ENCODE results near the gene AOPEP. TPM values are rescaled to one million over a fixed set of nuclear protein-coding genes. Genes with fewer than 3 reads are reported as not detected.

Gene AOPEP
- polyA plus RNA-seq, 1 donor from 2014 or later, result 10.0 TPM

- Histone ChIP-seq H3K36me3 (ENCODE audit: insufficient read depth, low read length) (no peaks in the 10 kb centered on the region), H2AFZ (ENCODE audit: low read depth, low read length) (no peak overlapping the region), H3K4me2 (ENCODE audit: low read length) (no peak overlapping the region), H3K79me2 (replicated peaks; ENCODE audit: insufficient read depth, low read length) (no peaks in the 10 kb centered on the region), H3K9me2 (ENCODE audit: insufficient read depth, low read length) (no peaks in the 10 kb centered on the region), H3K9me3 (ENCODE audit: low read length) (no peaks in the 10 kb centered on the region), H3F3A (ENCODE audit: insufficient read depth, low read length, poor library complexity, severe bottlenecking) (no peaks in the 10 kb centered on the region), H3K27me3 (ENCODE audit: insufficient read depth, low read depth, low read length) (no peaks in the 10 kb centered on the region), H3K4me3 (ENCODE audit: low read length) (no peak overlapping the region), H3K9ac (ENCODE audit: low read length) (no peak overlapping the region), H3K27ac (ENCODE audit: low read length) (no peak overlapping the region), H4K20me1 (ENCODE audit: insufficient read depth) (no peaks in the 10 kb centered on the region)
- TF ChIP-seq EP300 (conservative IDR thresholded peaks at IDR 0.05; ENCODE audit: poor library complexity, severe bottlenecking), result no peak
- TF ChIP-seq RAD21 (conservative IDR thresholded peaks at IDR 0.05), result no peak
- TF ChIP-seq SMC3 (conservative IDR thresholded peaks at IDR 0.05; ENCODE audit: poor library complexity), result no peak
- TF ChIP-seq POLR2AphosphoS5 (IDR thresholded peaks at IDR 0.05), result no peak
- no peak for TF ChIP-seq MXI1 (conservative IDR thresholded peaks at IDR 0.05; ENCODE audit: poor library complexity, severe bottlenecking)
- no peak for TF ChIP-seq EZH2 (IDR thresholded peaks at IDR 0.05; ENCODE audit: borderline replicate concordance, insufficient read depth, low read length, poor library complexity, severe bottlenecking)
- TF ChIP-seq, protein P1, sequence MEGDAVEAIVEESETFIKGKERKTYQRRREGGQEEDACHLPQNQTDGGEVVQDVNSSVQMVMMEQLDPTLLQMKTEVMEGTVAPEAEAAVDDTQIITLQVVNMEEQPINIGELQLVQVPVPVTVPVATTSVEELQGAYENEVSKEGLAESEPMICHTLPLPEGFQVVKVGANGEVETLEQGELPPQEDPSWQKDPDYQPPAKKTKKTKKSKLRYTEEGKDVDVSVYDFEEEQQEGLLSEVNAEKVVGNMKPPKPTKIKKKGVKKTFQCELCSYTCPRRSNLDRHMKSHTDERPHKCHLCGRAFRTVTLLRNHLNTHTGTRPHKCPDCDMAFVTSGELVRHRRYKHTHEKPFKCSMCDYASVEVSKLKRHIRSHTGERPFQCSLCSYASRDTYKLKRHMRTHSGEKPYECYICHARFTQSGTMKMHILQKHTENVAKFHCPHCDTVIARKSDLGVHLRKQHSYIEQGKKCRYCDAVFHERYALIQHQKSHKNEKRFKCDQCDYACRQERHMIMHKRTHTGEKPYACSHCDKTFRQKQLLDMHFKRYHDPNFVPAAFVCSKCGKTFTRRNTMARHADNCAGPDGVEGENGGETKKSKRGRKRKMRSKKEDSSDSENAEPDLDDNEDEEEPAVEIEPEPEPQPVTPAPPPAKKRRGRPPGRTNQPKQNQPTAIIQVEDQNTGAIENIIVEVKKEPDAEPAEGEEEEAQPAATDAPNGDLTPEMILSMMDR (IDR thresholded peaks at IDR 0.05; ENCODE audit: poor library complexity, severe bottlenecking), result no peak
- no peak for TF ChIP-seq REST (IDR thresholded peaks at IDR 0.05; ENCODE audit: borderline replicate concordance)
- no peak for TF ChIP-seq TAF1 (IDR thresholded peaks at IDR 0.05; ENCODE audit: low read depth)
These were observed 152.7 kb downstream of the AOPEP start for GRCh38 chr9:94879230-94879629.

DNA sequence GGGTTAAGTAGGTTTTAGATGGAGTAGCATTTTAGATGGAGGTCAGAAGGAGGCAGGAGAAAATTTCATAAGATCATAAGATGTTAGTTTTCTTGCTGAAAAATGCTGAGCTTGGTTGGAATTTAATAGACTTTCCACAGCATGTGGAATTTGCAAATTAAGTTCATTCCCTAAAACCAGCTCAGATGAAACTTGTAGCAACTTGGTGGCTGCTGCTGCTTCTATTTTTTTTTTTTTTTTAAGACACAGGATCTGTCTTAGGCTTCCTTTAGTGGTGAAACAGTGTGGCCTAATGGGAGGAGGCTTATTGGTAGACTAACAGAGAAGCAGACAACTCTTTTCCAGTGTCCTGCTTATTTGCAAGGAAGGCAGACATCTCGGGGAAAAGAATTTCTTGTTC, 154.5 kb downstream of the AOPEP start:
- Histone ChIP-seq H3K9me2 (ENCODE audit: insufficient read depth, low read length) (no peaks in the 10 kb centered on the region), H3K27ac (ENCODE audit: low read length) (no peak overlapping the region), H3K27me3 (ENCODE audit: insufficient read depth, low read depth, low read length) (no peaks in the 10 kb centered on the region), H4K20me1 (ENCODE audit: insufficient read depth) (no peaks in the 10 kb centered on the region), H3K9ac (ENCODE audit: low read length) (no peak overlapping the region), H3K36me3 (ENCODE audit: insufficient read depth, low read length) (no peaks in the 10 kb centered on the region), H3K79me2 (replicated peaks; ENCODE audit: insufficient read depth, low read length) (no peaks in the 10 kb centered on the region), H2AFZ (ENCODE audit: low read depth, low read length) (no peak overlapping the region), H3K4me2 (ENCODE audit: low read length) (no peak overlapping the region), H3F3A (ENCODE audit: insufficient read depth, low read length, poor library complexity, severe bottlenecking) (no peaks in the 10 kb centered on the region), H3K4me3 (ENCODE audit: low read length) (no peak overlapping the region), H3K9me3 (ENCODE audit: low read length) (no peaks in the 10 kb centered on the region)
- TF ChIP-seq EP300 (conservative IDR thresholded peaks at IDR 0.05; ENCODE audit: poor library complexity, severe bottlenecking) (no peak), EZH2 (IDR thresholded peaks at IDR 0.05; ENCODE audit: borderline replicate concordance, insufficient read depth, low read length, poor library complexity, severe bottlenecking) (no peak), MXI1 (conservative IDR thresholded peaks at IDR 0.05; ENCODE audit: poor library complexity, severe bottlenecking) (no peak), POLR2AphosphoS5 (IDR thresholded peaks at IDR 0.05) (no peak), TAF1 (IDR thresholded peaks at IDR 0.05; ENCODE audit: low read depth) (no peak), REST (IDR thresholded peaks at IDR 0.05; ENCODE audit: borderline replicate concordance) (no peak), RAD21 (conservative IDR thresholded peaks at IDR 0.05) (no peak), SMC3 (conservative IDR thresholded peaks at IDR 0.05; ENCODE audit: poor library complexity) (no peak)
- TF ChIP-seq, protein P1 (IDR thresholded peaks at IDR 0.05; ENCODE audit: poor library complexity, severe bottlenecking), result no peak
